Inferior parietal cortex (tissue), 1 donor: Measurements from ENCODE around the gene STAT4.

Experiments used
- DNase-seq: peaks from one replicate; pipeline ENCODE4 v3.0.0-alpha.2; 2016; ENCODE audit errors: extremely low spot score

STAT4 gene

GRCh38 chr2:191176305-191176704 lies 25.5 kb upstream of the STAT4 start:
- no peak for DNase-seq

- no peak for DNase-seq
These were observed 23.6 kb upstream of the STAT4 start for GRCh38 chr2:191174442-191174841.

GRCh38 chr2:191173206-191173605 lies 22.4 kb upstream of the STAT4 start:
- DNase-seq = no peak

- no peak for DNase-seq
These were observed 21.0 kb upstream of the STAT4 start for GRCh38 chr2:191171708-191172355.

- no peak for DNase-seq
These were observed 20.5 kb upstream of the STAT4 start for GRCh38 chr2:191171286-191171685.

- no peak for DNase-seq
These were observed 20.0 kb upstream of the STAT4 start for GRCh38 chr2:191170773-191171172.

- DNase-seq = no peak
These were observed 19.5 kb upstream of the STAT4 start for GRCh38 chr2:191170301-191170636.

- DNase-seq = no peak
These were observed 18.9 kb upstream of the STAT4 start for GRCh38 chr2:191169456-191170300.

- DNase-seq = no peak
These were observed 17.0 kb upstream of the STAT4 start for GRCh38 chr2:191167766-191168165.

- no peak for DNase-seq
These were observed 16.1 kb upstream of the STAT4 start for GRCh38 chr2:191166756-191167445.

GRCh38 chr2:191166111-191166755 lies 15.4 kb upstream of the STAT4 start:
- no peak for DNase-seq

GRCh38 chr2:191165176-191165643 lies 14.4 kb upstream of the STAT4 start:
- DNase-seq = peak; percentile 80

- DNase-seq = no peak
These were observed 8.0 kb upstream of the STAT4 start for GRCh38 chr2:191158747-191159146.

- no peak for DNase-seq
These were observed 7.4 kb upstream of the STAT4 start for GRCh38 chr2:191158193-191158592.

- DNase-seq = peak; percentile 44
These were observed 4.8 kb upstream of the STAT4 start for GRCh38 chr2:191155608-191156071.

- no peak for DNase-seq
These were observed 2.9 kb upstream of the STAT4 start for GRCh38 chr2:191153716-191154115.

- no peak for DNase-seq
These were observed 1.9 kb upstream of the STAT4 start for GRCh38 chr2:191152482-191153240.

- DNase-seq = no peak
These were observed 537 bp upstream of the STAT4 start for GRCh38 chr2:191151331-191151730.

GRCh38 chr2:191150230-191150599 lies 579 bp downstream of the STAT4 start:
- DNase-seq = peak; percentile 40

- no peak for DNase-seq
These were observed 1.4 kb downstream of the STAT4 start for GRCh38 chr2:191149391-191149790.

- no peak for DNase-seq
These were observed 2.0 kb downstream of the STAT4 start for GRCh38 chr2:191148791-191149190.
